A549 (cell line): Measurements from ENCODE around the gene UHRF2.

ENCODE experiments used
- ESRRA ChIP-seq: fragments of 150-350 bp; IDR thresholded peaks from 2 replicates; pipeline ENCODE4 v1.6.1; 2014; ENCODE audit warnings: mild to moderate bottlenecking, low read length, borderline replicate concordance
- PHF8 ChIP-seq: fragments of 200-600 bp; sonication (generic); IDR thresholded peaks from 2 replicates; pipeline ENCODE4 v1.6.1; 2016; ENCODE audit warnings: low read depth, mild to moderate bottlenecking, antibody characterized with exemption, moderate library complexity, borderline replicate concordance
- POLR2A ChIP-seq: IDR thresholded peaks from 2 replicates; pipeline ENCODE4 v1.6.1; 2012; ENCODE audit warnings: mild to moderate bottlenecking, low read length
- TF ChIP-seq, protein P1 (sequence below): fragments of >200 bp; sonication (Bioruptor Twin); formaldehyde crosslinking; IDR thresholded peaks from 3 replicates; pipeline ENCODE4 v1.5.1; 2016
- TF ChIP-seq, protein P2 (sequence below): IDR thresholded peaks from 2 replicates; pipeline ENCODE4 v1.6.1; 2012; ENCODE audit warnings: low read depth, borderline replicate concordance
- TF ChIP-seq, protein P3 (sequence below): fragments of 200-600 bp; sonication (generic); IDR thresholded peaks from 2 replicates; pipeline ENCODE4 v1.6.1; 2016; ENCODE audit warnings: antibody characterized with exemption, mild to moderate bottlenecking, moderate library complexity

DNA sequence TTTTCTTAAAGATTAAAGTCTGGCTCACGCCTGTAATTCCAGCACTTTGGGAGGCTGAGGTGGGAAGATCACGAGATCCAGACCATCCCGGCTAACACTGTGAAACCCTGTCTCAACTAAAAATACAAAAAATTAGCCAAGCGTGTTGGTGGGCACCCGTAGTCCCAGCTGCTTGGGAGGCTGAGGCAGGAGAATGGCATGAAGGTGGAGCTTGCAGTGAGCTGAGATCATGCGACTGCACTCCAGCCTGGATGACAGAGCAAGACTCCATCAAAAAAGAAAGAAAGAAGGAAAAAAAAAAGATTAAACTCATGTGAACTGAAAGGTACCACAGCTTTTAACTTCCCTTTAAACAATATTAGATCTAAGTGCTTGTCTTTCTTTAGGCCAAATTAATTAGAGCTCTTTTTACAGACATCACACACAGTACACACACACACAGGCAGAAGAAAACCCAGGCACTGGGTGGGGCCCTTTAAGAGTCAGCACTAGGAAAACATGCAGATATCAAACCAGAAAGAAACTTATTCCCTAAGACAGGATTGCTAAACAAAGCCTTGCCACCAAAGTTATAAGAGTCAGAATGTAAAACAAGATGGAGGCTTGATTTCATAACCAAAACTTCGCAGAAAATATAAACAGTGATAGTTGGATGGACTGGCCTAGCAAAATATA, 29.3 kb upstream of the UHRF2 start:
- TF ChIP-seq, protein P1, sequence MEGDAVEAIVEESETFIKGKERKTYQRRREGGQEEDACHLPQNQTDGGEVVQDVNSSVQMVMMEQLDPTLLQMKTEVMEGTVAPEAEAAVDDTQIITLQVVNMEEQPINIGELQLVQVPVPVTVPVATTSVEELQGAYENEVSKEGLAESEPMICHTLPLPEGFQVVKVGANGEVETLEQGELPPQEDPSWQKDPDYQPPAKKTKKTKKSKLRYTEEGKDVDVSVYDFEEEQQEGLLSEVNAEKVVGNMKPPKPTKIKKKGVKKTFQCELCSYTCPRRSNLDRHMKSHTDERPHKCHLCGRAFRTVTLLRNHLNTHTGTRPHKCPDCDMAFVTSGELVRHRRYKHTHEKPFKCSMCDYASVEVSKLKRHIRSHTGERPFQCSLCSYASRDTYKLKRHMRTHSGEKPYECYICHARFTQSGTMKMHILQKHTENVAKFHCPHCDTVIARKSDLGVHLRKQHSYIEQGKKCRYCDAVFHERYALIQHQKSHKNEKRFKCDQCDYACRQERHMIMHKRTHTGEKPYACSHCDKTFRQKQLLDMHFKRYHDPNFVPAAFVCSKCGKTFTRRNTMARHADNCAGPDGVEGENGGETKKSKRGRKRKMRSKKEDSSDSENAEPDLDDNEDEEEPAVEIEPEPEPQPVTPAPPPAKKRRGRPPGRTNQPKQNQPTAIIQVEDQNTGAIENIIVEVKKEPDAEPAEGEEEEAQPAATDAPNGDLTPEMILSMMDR, result no peak
- no peak for TF ChIP-seq PHF8
- TF ChIP-seq ESRRA, result no peak
- TF ChIP-seq, protein P2, sequence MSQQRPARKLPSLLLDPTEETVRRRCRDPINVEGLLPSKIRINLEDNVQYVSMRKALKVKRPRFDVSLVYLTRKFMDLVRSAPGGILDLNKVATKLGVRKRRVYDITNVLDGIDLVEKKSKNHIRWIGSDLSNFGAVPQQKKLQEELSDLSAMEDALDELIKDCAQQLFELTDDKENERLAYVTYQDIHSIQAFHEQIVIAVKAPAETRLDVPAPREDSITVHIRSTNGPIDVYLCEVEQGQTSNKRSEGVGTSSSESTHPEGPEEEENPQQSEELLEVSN, result no peak
- TF ChIP-seq, protein P3, sequence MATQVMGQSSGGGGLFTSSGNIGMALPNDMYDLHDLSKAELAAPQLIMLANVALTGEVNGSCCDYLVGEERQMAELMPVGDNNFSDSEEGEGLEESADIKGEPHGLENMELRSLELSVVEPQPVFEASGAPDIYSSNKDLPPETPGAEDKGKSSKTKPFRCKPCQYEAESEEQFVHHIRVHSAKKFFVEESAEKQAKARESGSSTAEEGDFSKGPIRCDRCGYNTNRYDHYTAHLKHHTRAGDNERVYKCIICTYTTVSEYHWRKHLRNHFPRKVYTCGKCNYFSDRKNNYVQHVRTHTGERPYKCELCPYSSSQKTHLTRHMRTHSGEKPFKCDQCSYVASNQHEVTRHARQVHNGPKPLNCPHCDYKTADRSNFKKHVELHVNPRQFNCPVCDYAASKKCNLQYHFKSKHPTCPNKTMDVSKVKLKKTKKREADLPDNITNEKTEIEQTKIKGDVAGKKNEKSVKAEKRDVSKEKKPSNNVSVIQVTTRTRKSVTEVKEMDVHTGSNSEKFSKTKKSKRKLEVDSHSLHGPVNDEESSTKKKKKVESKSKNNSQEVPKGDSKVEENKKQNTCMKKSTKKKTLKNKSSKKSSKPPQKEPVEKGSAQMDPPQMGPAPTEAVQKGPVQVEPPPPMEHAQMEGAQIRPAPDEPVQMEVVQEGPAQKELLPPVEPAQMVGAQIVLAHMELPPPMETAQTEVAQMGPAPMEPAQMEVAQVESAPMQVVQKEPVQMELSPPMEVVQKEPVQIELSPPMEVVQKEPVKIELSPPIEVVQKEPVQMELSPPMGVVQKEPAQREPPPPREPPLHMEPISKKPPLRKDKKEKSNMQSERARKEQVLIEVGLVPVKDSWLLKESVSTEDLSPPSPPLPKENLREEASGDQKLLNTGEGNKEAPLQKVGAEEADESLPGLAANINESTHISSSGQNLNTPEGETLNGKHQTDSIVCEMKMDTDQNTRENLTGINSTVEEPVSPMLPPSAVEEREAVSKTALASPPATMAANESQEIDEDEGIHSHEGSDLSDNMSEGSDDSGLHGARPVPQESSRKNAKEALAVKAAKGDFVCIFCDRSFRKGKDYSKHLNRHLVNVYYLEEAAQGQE, result no peak
- TF ChIP-seq POLR2A, result no peak
